H9 (cell line): ENCODE results near the gene HNRNPLL. TPM values are rescaled to one million over a fixed set of nuclear protein-coding genes. Genes with fewer than 3 reads are reported as not detected.

Experiments
- DNase-seq: peaks from one replicate; pipeline ENCODE4 v3.0.0-alpha.2; 2017
- H2AFZ ChIP-seq: one replicate; pipeline ENCODE4 v1.6.1; 2013; ENCODE audit warnings: mild to moderate bottlenecking, low read length, control low read depth, moderate library complexity
- H2AK5ac ChIP-seq: 2 replicates; pipeline ENCODE4 v1.6.1; 2013; ENCODE audit warnings: low read length, control low read depth, mixed read lengths; ENCODE audit not compliant: insufficient read length
- H2BK120ac ChIP-seq: one replicate; pipeline ENCODE4 v1.6.1; 2013; ENCODE audit warnings: low read depth, mild to moderate bottlenecking, low read length, control low read depth, inconsistent platforms; ENCODE audit not compliant: poor library complexity, severe bottlenecking
- H2BK12ac ChIP-seq: 2 replicates; pipeline ENCODE4 v1.6.1; 2013; ENCODE audit warnings: low read length, control low read depth, mixed read lengths, low read depth; ENCODE audit not compliant: insufficient read length
- H2BK15ac ChIP-seq: 2 replicates; pipeline ENCODE4 v1.6.1; 2013; ENCODE audit warnings: low read depth, low read length, control low read depth
- H2BK20ac ChIP-seq: one replicate; pipeline ENCODE4 v1.6.1; 2013; ENCODE audit warnings: low read depth, mild to moderate bottlenecking, low read length, control low read depth, inconsistent platforms; ENCODE audit not compliant: poor library complexity, severe bottlenecking
- H2BK5ac ChIP-seq: 2 replicates; pipeline ENCODE4 v1.6.1; 2013; ENCODE audit warnings: low read length, control low read depth, mixed read lengths; ENCODE audit not compliant: insufficient read length
- H3K14ac ChIP-seq: 2 replicates; pipeline ENCODE4 v1.6.1; 2013; ENCODE audit warnings: low read length, control low read depth; ENCODE audit not compliant: insufficient read depth
- H3K18ac ChIP-seq: 2 replicates; pipeline ENCODE4 v1.6.1; 2013; ENCODE audit warnings: low read depth, mild to moderate bottlenecking, mixed read lengths, low read length, control low read depth; ENCODE audit not compliant: insufficient read length
- H3K23ac ChIP-seq: 2 replicates; pipeline ENCODE4 v1.6.1; 2013; ENCODE audit warnings: low read length, control low read depth, mixed read lengths, low read depth; ENCODE audit not compliant: insufficient read length
- H3K23me2 ChIP-seq: 2 replicates; pipeline ENCODE4 v1.6.1; 2013; ENCODE audit warnings: low read depth, mild to moderate bottlenecking, mixed read lengths, low read length, control low read depth; ENCODE audit not compliant: insufficient read length, poor library complexity, severe bottlenecking
- H3K27ac ChIP-seq: 2 replicates; pipeline ENCODE4 v1.5.1; 2013; ENCODE audit warnings: low read length, control low read depth, mixed read lengths, low read depth; ENCODE audit not compliant: insufficient read length
- H3K27me3 ChIP-seq: 2 replicates; pipeline ENCODE4 v1.6.1; 2013; ENCODE audit warnings: low read length, control low read depth, inconsistent platforms; ENCODE audit not compliant: insufficient read depth
- H3K4ac ChIP-seq: 2 replicates; pipeline ENCODE4 v1.6.1; 2013; ENCODE audit warnings: low read depth, mild to moderate bottlenecking, control low read depth, inconsistent platforms, low read length, moderate library complexity
- H3K4me1 ChIP-seq: 2 replicates; pipeline ENCODE4 v1.6.1; 2013; ENCODE audit warnings: low read length, control low read depth, inconsistent platforms; ENCODE audit not compliant: insufficient read depth
- H3K4me2 ChIP-seq: 2 replicates; pipeline ENCODE4 v1.6.1; 2013; ENCODE audit warnings: low read length, control low read depth, mixed read lengths; ENCODE audit not compliant: insufficient read length, insufficient read depth
- H3K56ac ChIP-seq: 2 replicates; pipeline ENCODE4 v1.6.1; 2013; ENCODE audit warnings: low read depth, mild to moderate bottlenecking, mixed read lengths, low read length, control low read depth; ENCODE audit not compliant: insufficient read length
- H3K79me1 ChIP-seq: 2 replicates; pipeline ENCODE4 v1.6.1; 2013; ENCODE audit warnings: low read depth, mild to moderate bottlenecking, moderate library complexity, low read length, control low read depth, inconsistent platforms; ENCODE audit not compliant: insufficient read depth, poor library complexity, severe bottlenecking
- H3K79me2 ChIP-seq: 2 replicates; pipeline ENCODE4 v1.6.1; 2013; ENCODE audit warnings: low read length, control low read depth, inconsistent platforms; ENCODE audit not compliant: insufficient read depth
- H3K9ac ChIP-seq: 2 replicates; pipeline ENCODE4 v1.6.1; 2013; ENCODE audit warnings: low read length, control low read depth, mixed read lengths; ENCODE audit not compliant: insufficient read length; ENCODE audit errors: extremely low read depth
- H3K9me3 ChIP-seq: one replicate; pipeline ENCODE4 v1.6.1; 2013; ENCODE audit warnings: low read depth, low read length, inconsistent platforms; ENCODE audit not compliant: control insufficient read depth
- H3T11ph ChIP-seq: one replicate; pipeline ENCODE4 v1.6.1; 2013; ENCODE audit warnings: mild to moderate bottlenecking, low read length, control low read depth, inconsistent platforms
- H4K20me1 ChIP-seq: one replicate; pipeline ENCODE4 v1.6.1; 2013; ENCODE audit not compliant: control insufficient read depth, insufficient read length, insufficient read depth
- H4K5ac ChIP-seq: 2 replicates; pipeline ENCODE4 v1.6.1; 2013; ENCODE audit warnings: low read depth, mild to moderate bottlenecking, mixed read lengths, low read length, control low read depth; ENCODE audit not compliant: insufficient read length
- H4K8ac ChIP-seq: replicated peaks from 2 replicates; pipeline ENCODE4 v1.6.1; 2013; ENCODE audit warnings: low read length, control low read depth, mixed read lengths, low read depth; ENCODE audit not compliant: insufficient read length
- H4K91ac ChIP-seq: 2 replicates; pipeline ENCODE4 v1.6.1; 2013; ENCODE audit warnings: low read depth, mild to moderate bottlenecking, moderate library complexity, mixed read lengths, low read length, control low read depth; ENCODE audit not compliant: insufficient read length
- H3K27ac Mint-ChIP-seq, 3 experiments: 2 replicates in 2 of 3; 3 replicates in 1 of 3; pipeline ENCODE4 v1.8.0; 2020 to 2021; ENCODE audit warnings: mixed read lengths in 3 of 3, mild to moderate bottlenecking in 1 of 3, moderate library complexity in 1 of 3
- H3K27me3 Mint-ChIP-seq: 2 replicates; pipeline ENCODE4 v1.8.0; 2021; ENCODE audit warnings: low read depth, mild to moderate bottlenecking, moderate library complexity, mixed read lengths
- H3K36me3 Mint-ChIP-seq, 3 experiments: 2 replicates in 2 of 3; 3 replicates in 1 of 3; pipeline ENCODE4 v1.8.0; 2020 to 2021; ENCODE audit warnings: low read depth in 3 of 3, mixed read lengths in 3 of 3; ENCODE audit not compliant: insufficient read depth in 1 of 3
- H3K4me1 Mint-ChIP-seq, 2 experiments: 2 replicates each; pipeline ENCODE4 v1.8.0; 2020; ENCODE audit warnings: mixed read lengths in 2 of 2
- H3K4me3 Mint-ChIP-seq, 2 experiments: 2 replicates in 1 of 2; 3 replicates in 1 of 2; pipeline ENCODE4 v1.8.0; 2020 to 2021; ENCODE audit warnings: mild to moderate bottlenecking in 2 of 2, mixed read lengths in 2 of 2, moderate library complexity in 1 of 2
- H3K9me3 Mint-ChIP-seq, 2 experiments: 2 replicates in 1 of 2; 3 replicates in 1 of 2; pipeline ENCODE4 v1.8.0; 2020; ENCODE audit warnings: mild to moderate bottlenecking in 2 of 2, mixed read lengths in 2 of 2, moderate library complexity in 1 of 2
- WGBS: extraction: QIAGEN DNeasy Blood & Tissue Kit; methylation state at CpG from one replicate; pipeline ENCODE4 v1.1.7; 2013; ENCODE audit warnings: missing lambda C conversion rate, low lambda C conversion rate, mixed read lengths; ENCODE audit not compliant: insufficient read length; ENCODE audit errors: extremely low coverage; 5-methylcytosine and 5-hydroxymethylcytosine counted together
- total RNA-seq: library from RNA; stranded (reverse); gene quantifications from 2 replicates; pipeline ENCODE4 v1.2.1, GENCODE V29; 2021
- TF ChIP-seq, protein P1 (sequence below): fragments of 200-600 bp; sonication (generic); conservative IDR thresholded peaks from 3 replicates; pipeline ENCODE4 v1.8.0; 2021; ENCODE audit warnings: antibody characterized with exemption, mild to moderate bottlenecking

HNRNPLL gene
- total RNA-seq, 1 experiment from 2014 or later = 52.3 TPM

DNA sequence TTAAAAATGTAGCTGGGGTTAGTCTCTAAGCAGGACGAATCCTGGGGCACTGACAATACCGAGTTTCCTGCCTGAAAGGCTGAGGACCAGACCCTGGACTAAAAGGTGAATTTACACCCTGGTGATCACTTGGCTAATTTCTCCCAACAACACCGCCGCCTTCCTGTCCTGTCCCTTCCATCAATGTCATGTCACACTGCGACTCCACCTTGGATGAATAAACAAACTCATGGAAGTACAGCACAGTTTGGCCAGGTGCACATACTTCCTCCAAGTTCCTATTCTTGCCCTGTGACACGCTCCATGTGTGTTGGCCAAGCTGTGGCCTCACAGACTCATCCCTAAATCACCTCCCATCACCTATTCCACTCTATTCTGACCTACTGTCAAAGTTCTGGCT is 47.3 kb upstream of the HNRNPLL start:
- Histone ChIP-seq H3K9ac (no peak overlapping the region), H4K91ac (no peak overlapping the region), H2AK5ac (no peak overlapping the region), H3K56ac (no peak overlapping the region), H2BK120ac (no peak overlapping the region), H2BK5ac (no peak overlapping the region), H3K4ac (no peak overlapping the region), H2BK15ac (no peak overlapping the region), H3K27me3 (no peaks in the 10 kb centered on the region), H3K18ac (no peak overlapping the region), H3T11ph (no peak overlapping the region), H3K27ac (no peak overlapping the region), H3K14ac (no peak overlapping the region), H3K23me2 (no peaks in the 10 kb centered on the region), H2AFZ (no peak overlapping the region), H3K9me3 (no peaks in the 10 kb centered on the region), H3K79me1 (no peaks in the 10 kb centered on the region), H3K4me1 (no peaks in the 10 kb centered on the region), H2BK20ac (no peak overlapping the region), H3K4me2 (no peak overlapping the region), H3K79me2 (no peaks in the 10 kb centered on the region), H2BK12ac (no peak overlapping the region), H4K20me1 (no peaks in the 10 kb centered on the region), H4K8ac (no peak overlapping the region), H3K23ac (no peak overlapping the region), H4K5ac (no peak overlapping the region)
- Mint-ChIP-seq H3K36me3 (0 out of 7 replicates have a peak, but pooled peaks cover 0 to 3% (median 0%) of the 10 kb centered on the region in 3 experiments), H3K4me1 (no peaks in the 10 kb centered on the region), H3K4me3 (no peak overlapping the region), H3K27ac (no peak overlapping the region), H3K27me3 (no peaks in the 10 kb centered on the region; the same call in 1 of the 2 replicates), H3K9me3 (no peaks in the 10 kb centered on the region)
- DNase-seq = no peak
- TF ChIP-seq, protein P1, sequence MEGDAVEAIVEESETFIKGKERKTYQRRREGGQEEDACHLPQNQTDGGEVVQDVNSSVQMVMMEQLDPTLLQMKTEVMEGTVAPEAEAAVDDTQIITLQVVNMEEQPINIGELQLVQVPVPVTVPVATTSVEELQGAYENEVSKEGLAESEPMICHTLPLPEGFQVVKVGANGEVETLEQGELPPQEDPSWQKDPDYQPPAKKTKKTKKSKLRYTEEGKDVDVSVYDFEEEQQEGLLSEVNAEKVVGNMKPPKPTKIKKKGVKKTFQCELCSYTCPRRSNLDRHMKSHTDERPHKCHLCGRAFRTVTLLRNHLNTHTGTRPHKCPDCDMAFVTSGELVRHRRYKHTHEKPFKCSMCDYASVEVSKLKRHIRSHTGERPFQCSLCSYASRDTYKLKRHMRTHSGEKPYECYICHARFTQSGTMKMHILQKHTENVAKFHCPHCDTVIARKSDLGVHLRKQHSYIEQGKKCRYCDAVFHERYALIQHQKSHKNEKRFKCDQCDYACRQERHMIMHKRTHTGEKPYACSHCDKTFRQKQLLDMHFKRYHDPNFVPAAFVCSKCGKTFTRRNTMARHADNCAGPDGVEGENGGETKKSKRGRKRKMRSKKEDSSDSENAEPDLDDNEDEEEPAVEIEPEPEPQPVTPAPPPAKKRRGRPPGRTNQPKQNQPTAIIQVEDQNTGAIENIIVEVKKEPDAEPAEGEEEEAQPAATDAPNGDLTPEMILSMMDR = no peak
- WGBS = no CpG with 5 or more reads among the region's 6 CpGs
